ENCODE measurements around the gene RCHY1.

DNA sequence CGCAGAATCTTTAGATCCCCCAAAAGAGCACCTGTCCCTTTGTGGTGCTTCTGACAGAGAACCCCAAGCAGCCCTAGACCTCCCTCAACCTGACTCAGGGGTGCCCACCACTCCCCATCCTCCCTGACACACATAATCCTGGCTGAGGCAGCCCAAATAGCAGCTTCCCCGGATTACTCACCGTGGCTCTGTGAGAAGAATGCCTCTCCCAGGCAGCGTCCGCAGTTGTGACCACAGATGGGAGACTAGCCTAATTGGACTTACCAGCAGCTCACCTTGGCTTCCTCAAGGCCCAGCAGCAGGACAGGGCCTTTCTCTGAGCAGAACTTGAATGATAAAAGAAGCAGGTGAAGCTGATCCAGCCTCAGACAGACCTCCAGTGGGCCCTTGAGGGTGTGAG, 31.3 kb upstream of the RCHY1 start:
- TF ChIP-seq EZH2 (IDR thresholded peaks at IDR 0.05) (no peak), EZH2phosphoT487 (IDR thresholded peaks at IDR 0.05) (no peak)
- TF ChIP-seq, protein P1, sequence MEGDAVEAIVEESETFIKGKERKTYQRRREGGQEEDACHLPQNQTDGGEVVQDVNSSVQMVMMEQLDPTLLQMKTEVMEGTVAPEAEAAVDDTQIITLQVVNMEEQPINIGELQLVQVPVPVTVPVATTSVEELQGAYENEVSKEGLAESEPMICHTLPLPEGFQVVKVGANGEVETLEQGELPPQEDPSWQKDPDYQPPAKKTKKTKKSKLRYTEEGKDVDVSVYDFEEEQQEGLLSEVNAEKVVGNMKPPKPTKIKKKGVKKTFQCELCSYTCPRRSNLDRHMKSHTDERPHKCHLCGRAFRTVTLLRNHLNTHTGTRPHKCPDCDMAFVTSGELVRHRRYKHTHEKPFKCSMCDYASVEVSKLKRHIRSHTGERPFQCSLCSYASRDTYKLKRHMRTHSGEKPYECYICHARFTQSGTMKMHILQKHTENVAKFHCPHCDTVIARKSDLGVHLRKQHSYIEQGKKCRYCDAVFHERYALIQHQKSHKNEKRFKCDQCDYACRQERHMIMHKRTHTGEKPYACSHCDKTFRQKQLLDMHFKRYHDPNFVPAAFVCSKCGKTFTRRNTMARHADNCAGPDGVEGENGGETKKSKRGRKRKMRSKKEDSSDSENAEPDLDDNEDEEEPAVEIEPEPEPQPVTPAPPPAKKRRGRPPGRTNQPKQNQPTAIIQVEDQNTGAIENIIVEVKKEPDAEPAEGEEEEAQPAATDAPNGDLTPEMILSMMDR (IDR thresholded peaks at IDR 0.05), result no peak

Measured in neural progenitor cell (in vitro differentiated cells).